Neutrophil (primary cell): Measurements from ENCODE around the gene ADRM1.

ENCODE experiments used
- H3K27ac ChIP-seq: fragments of 200-600 bp; sonication (generic); 2 replicates; pipeline ENCODE4 v1.5.1; 2016; ENCODE audit warnings: mild to moderate bottlenecking, moderate library complexity
- H3K27me3 ChIP-seq: fragments of 200-600 bp; sonication (generic); 2 replicates; pipeline ENCODE4 v1.6.0; 2016; ENCODE audit warnings: mild to moderate bottlenecking
- H3K36me3 ChIP-seq: fragments of 200-600 bp; sonication (generic); 2 replicates; pipeline ENCODE4 v1.5.1; 2017
- H3K4me1 ChIP-seq, 2 experiments: fragments of 200-600 bp in 1 of 2; sonication (generic) in 1 of 2; 1 replicate in 1 of 2; 2 replicates in 1 of 2; pipeline versions ENCODE4 v1.5.1 to v1.6.1; 2013 to 2016; ENCODE audit warnings: low read depth in 1 of 2, low read length in 1 of 2, mild to moderate bottlenecking in 1 of 2, moderate library complexity in 1 of 2; ENCODE audit not compliant: control insufficient read depth in 1 of 2, insufficient read depth in 1 of 2
- H3K4me3 ChIP-seq, 2 experiments: fragments of 200-600 bp in 1 of 2; sonication (generic) in 1 of 2; 1 replicate in 1 of 2; 2 replicates in 1 of 2; pipeline ENCODE4 v1.5.1; 2013 to 2016; ENCODE audit warnings: low read depth in 1 of 2, low read length in 1 of 2, mild to moderate bottlenecking in 1 of 2, moderate library complexity in 1 of 2
- H3K9me3 ChIP-seq: fragments of 200-600 bp; sonication (generic); 2 replicates; pipeline ENCODE4 v1.5.1; 2016
- TF ChIP-seq, protein P1 (sequence below): fragments of 200-600 bp; sonication (generic); IDR thresholded peaks from 2 replicates; pipeline ENCODE4 v1.5.1; 2016; ENCODE audit warnings: antibody characterized with exemption

Gene ADRM1

DNA sequence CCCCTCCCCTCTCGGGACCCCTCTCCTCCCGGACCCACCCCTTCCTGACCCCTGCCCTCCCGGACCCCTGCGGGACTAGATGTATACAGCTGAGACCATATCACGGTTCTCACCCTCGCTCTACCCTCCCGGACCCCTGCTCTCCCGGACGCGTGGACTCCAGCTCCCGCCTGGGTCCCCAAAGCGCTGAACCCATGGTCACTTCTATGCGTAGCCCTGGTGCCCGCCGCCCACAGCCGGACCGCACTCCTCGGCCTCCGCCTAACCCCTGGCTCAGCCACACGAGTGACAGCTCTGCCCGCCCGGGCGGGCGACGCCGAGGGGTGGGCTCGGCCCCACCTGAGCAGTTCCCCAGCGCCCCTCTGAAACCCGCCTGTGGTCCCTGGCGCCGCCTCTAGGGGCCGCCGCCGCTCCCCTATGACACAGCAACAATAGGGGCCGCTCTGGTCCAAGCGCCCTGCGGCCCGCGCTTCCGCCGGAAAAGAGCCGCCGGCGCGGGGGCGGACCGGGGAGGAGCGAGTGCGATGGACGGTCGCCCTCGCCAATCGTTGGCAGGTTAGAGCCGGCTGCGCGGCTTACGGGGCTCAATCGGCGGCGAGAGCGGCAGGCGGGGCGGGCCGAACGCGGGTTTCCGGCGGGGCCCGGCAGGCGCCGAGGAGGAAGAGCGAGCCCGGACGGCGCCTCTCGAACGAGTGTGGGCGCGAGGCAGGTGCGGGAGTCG, at the start of gene ADRM1:
Gene ADRM1, plus strand, starts transcription at position 657 of the 721 bp plus-strand sequence. CDS start 572 bp downstream, outside the sequence.
- Histone ChIP-seq H3K36me3 (peaks cover 67% of the 10 kb centered on the region), H3K4me1 (peaks cover 20 to 33% of the 10 kb centered on the region in 2 experiments), H3K9me3 (no peaks in the 10 kb centered on the region), H3K27me3 (no peaks in the 10 kb centered on the region), H3K4me3 (peak within 1 kb of the TSS; percentile 75 to 78), H3K27ac (peak within 1 kb of the TSS; percentile 91)
- TF ChIP-seq, protein P1, sequence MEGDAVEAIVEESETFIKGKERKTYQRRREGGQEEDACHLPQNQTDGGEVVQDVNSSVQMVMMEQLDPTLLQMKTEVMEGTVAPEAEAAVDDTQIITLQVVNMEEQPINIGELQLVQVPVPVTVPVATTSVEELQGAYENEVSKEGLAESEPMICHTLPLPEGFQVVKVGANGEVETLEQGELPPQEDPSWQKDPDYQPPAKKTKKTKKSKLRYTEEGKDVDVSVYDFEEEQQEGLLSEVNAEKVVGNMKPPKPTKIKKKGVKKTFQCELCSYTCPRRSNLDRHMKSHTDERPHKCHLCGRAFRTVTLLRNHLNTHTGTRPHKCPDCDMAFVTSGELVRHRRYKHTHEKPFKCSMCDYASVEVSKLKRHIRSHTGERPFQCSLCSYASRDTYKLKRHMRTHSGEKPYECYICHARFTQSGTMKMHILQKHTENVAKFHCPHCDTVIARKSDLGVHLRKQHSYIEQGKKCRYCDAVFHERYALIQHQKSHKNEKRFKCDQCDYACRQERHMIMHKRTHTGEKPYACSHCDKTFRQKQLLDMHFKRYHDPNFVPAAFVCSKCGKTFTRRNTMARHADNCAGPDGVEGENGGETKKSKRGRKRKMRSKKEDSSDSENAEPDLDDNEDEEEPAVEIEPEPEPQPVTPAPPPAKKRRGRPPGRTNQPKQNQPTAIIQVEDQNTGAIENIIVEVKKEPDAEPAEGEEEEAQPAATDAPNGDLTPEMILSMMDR = peak; percentile 100

- Histone ChIP-seq H3K4me1 (no peaks in the 10 kb centered on the region), H3K36me3 (peaks cover 57% of the 10 kb centered on the region)
- TF ChIP-seq, protein P1 = no peak
Measured at GRCh38 chr20:62253398-62253797, 49.4 kb upstream of the ADRM1 start.

DNA sequence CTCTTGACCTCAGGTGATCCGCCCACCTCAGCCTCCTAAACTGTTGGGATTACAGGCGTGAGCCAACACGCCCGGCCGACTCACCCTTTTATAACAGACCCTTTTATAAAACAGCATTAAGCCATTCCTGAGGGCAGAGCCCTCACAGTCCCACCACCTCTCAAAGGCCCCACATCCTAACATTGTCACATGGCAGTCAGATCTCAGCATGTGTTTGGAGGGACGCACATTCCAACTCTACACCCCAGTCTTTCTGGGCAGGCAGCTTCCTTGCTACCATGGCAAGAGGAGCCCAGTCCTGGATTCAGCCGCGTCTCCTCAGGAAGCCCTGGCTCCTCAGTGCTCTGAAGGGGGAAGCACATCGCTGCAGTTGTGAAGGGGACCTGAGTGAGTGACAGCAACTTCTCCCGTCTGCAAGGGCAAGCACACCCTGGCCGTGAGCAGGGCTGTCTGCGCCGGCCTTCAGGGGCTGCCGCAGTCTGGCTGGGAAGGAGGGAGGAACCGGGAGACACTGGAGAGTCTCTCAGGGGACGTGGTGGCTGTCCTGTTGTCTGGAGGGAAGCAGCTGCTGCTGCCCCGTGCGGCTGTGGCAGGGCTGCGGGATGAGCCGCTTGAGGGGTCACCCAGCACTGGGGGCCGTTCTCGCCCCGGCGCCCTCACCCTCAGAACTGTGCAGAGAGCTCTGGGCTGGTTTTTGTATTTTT, 48.6 kb upstream of the ADRM1 start:
- Histone ChIP-seq H3K4me1 (no peaks in the 10 kb centered on the region), H3K27ac (no peak overlapping the region), H3K9me3 (no peaks in the 10 kb centered on the region), H3K36me3 (peaks cover 65% of the 10 kb centered on the region), H3K4me3 (no peak overlapping the region), H3K27me3 (no peaks in the 10 kb centered on the region)
- TF ChIP-seq, protein P1 = no peak

More at GRCh38 chr20:62253398-62253797, 49.4 kb upstream of the ADRM1 start:
- Histone ChIP-seq H3K4me3 (no peak overlapping the region), H3K9me3 (no peaks in the 10 kb centered on the region), H3K27me3 (no peaks in the 10 kb centered on the region), H3K27ac (no peak overlapping the region)

GRCh38 chr20:62255976-62256375, 46.8 kb upstream of the ADRM1 start:
- TF ChIP-seq, protein P1 = no peak
- no peaks in the 10 kb centered on the region for H3K27me3 ChIP-seq
- no peak overlapping the region for H3K4me3 ChIP-seq
- H3K36me3 ChIP-seq = peaks cover 83% of the 10 kb centered on the region
- no peaks in the 10 kb centered on the region for H3K9me3 ChIP-seq
- H3K4me1 ChIP-seq = no peaks in the 10 kb centered on the region
- H3K27ac ChIP-seq = no peak overlapping the region

DNA sequence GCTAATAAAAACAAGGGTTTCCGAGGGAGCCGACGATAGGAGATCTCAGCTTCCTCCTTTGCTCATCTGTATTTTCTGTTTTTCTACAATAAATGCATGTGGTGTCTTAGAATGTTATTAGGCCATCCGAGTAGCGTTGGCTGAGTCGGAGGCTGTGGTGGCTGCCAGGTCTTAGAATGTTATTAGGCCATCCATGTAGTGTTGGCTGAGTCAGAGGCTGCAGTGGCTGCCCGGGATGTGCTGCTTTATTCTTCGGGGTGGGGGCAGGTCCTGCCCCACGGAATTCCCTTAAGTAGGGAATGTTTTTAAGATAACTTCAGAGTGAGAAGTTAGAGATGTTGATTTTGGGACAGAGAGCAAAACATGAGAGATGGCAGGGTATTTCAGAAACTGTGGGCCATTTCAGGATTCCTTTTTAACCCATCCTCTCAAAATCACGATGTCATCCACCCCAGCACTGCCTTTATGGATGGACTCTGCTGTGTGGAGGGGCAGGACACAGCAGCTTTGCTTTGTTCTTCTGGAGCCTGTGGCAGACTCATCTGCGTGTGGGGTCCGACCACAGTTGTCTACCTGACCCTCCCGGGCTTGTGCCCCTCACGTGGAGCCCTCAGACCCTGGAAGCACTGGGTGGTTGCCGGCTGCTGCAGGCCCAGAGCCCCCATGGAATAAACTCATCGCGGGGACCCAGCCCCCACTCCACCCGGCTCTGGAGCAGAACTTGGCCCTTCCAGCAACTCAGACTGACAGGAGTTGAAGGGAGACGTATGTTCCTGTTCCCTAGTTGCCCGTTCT, 44.1 kb upstream of the ADRM1 start:
- H3K27me3 ChIP-seq = no peaks in the 10 kb centered on the region
- no peaks in the 10 kb centered on the region for H3K4me1 ChIP-seq
- H3K36me3 ChIP-seq = peaks cover 95% of the 10 kb centered on the region
- H3K27ac ChIP-seq = no peak overlapping the region
- H3K9me3 ChIP-seq = no peaks in the 10 kb centered on the region
- TF ChIP-seq, protein P1 = no peak
- H3K4me3 ChIP-seq = no peak overlapping the region
